Measurements from ENCODE around the gene UQCC2. TPM values are rescaled to one million over a fixed set of nuclear protein-coding genes. Genes with fewer than 3 reads are reported as not detected.

The UQCC2 gene
- total RNA-seq, 1 donor from 2014 or later, result 54.9 TPM

DNA sequence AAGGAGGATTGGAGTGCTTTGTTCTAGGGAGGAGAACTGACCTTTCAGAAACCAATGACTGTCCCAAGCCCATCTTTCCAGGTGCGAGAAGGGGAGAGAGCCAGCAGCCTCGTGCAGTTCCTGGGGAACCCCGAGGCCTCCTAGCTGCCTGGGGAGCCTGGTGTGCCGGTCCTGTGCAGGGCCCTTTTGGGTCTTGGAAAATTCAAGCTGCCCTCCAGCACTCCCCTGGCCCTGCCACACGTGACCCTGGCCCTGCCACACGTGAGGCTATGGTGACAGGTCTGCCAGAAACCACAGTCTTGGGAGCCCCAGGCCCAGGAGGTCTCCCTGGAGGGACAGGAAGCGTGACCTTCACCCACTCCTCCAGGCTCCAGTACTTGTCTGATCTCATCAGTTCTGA, 19.5 kb upstream of the UQCC2 start:
- peaks cover 3% of the 10 kb centered on the region for H3K27me3 Mint-ChIP-seq (ENCODE audit: unreplicated experiment)
- H3K36me3 Mint-ChIP-seq (ENCODE audit: low read depth, unreplicated experiment), result no peaks in the 10 kb centered on the region
- no peak overlapping the region for H3K4me3 Mint-ChIP-seq (ENCODE audit: unreplicated experiment)
- H3K27ac Mint-ChIP-seq (ENCODE audit: unreplicated experiment), result no peak overlapping the region
- TF ChIP-seq, protein P1, sequence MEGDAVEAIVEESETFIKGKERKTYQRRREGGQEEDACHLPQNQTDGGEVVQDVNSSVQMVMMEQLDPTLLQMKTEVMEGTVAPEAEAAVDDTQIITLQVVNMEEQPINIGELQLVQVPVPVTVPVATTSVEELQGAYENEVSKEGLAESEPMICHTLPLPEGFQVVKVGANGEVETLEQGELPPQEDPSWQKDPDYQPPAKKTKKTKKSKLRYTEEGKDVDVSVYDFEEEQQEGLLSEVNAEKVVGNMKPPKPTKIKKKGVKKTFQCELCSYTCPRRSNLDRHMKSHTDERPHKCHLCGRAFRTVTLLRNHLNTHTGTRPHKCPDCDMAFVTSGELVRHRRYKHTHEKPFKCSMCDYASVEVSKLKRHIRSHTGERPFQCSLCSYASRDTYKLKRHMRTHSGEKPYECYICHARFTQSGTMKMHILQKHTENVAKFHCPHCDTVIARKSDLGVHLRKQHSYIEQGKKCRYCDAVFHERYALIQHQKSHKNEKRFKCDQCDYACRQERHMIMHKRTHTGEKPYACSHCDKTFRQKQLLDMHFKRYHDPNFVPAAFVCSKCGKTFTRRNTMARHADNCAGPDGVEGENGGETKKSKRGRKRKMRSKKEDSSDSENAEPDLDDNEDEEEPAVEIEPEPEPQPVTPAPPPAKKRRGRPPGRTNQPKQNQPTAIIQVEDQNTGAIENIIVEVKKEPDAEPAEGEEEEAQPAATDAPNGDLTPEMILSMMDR (IDR thresholded peaks at IDR 0.05; ENCODE audit: unreplicated experiment), result no peak
- H3K9me3 Mint-ChIP-seq (ENCODE audit: unreplicated experiment), result no peaks in the 10 kb centered on the region
- DNase-seq (ENCODE audit: low spot score), result no peak
- no peaks in the 10 kb centered on the region for H3K4me1 Mint-ChIP-seq (ENCODE audit: unreplicated experiment)

DNA sequence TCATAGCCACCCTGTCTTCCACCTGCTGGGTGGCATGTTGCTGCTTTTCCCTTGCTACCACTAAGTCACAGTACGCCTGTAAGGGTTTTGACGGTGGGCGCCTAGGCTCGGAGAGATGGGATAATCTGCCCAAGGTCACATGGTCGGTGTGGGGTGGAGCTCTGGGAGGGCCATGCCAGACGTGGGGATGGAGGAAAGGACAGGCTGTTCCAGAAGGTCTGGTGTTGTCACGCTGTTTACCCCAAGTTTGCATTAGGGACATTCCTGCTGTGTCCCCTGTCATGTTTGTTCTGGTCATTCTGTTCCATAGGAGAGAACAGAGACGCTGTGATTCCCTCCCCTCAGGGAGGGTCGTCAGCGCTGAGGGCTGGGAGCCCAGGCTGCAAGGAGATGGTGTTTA, 19.1 kb upstream of the UQCC2 start:
- Mint-ChIP-seq H3K9me3 (ENCODE audit: unreplicated experiment) (no peaks in the 10 kb centered on the region), H3K27ac (ENCODE audit: unreplicated experiment) (no peak overlapping the region), H3K27me3 (ENCODE audit: unreplicated experiment) (peaks cover 3% of the 10 kb centered on the region), H3K36me3 (ENCODE audit: low read depth, unreplicated experiment) (no peaks in the 10 kb centered on the region), H3K4me3 (ENCODE audit: unreplicated experiment) (no peak overlapping the region), H3K4me1 (ENCODE audit: unreplicated experiment) (no peaks in the 10 kb centered on the region)
- TF ChIP-seq, protein P1 (IDR thresholded peaks at IDR 0.05; ENCODE audit: unreplicated experiment), result no peak
- no peak for DNase-seq (ENCODE audit: low spot score)

DNA sequence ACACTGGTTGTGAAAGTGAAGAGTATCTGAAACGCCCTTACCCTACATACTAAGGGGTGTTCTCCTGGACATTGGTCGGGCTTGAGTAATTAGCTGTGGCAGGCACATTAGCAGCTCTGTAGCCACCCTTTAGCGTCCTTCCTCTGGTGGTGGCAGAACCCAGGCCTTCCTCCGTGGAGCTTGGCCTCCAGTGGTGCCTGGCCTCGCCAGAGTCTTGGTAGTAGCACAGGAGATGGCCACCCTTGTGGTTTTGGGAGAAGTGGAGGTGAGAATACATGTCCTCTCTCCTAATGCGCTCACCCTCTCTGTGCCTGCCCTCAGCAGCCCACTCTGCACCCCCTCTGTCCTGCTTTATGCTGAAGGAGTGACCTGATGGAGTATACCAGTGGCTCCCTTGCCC, 17.6 kb upstream of the UQCC2 start:
- Mint-ChIP-seq H3K27ac (ENCODE audit: unreplicated experiment) (no peak overlapping the region), H3K36me3 (ENCODE audit: low read depth, unreplicated experiment) (no peaks in the 10 kb centered on the region), H3K9me3 (ENCODE audit: unreplicated experiment) (no peaks in the 10 kb centered on the region), H3K4me3 (ENCODE audit: unreplicated experiment) (no peak overlapping the region), H3K27me3 (ENCODE audit: unreplicated experiment) (peaks cover 3% of the 10 kb centered on the region), H3K4me1 (ENCODE audit: unreplicated experiment) (no peaks in the 10 kb centered on the region)
- no peak for DNase-seq (ENCODE audit: low spot score)
- TF ChIP-seq, protein P1 (IDR thresholded peaks at IDR 0.05; ENCODE audit: unreplicated experiment), result no peak

DNA sequence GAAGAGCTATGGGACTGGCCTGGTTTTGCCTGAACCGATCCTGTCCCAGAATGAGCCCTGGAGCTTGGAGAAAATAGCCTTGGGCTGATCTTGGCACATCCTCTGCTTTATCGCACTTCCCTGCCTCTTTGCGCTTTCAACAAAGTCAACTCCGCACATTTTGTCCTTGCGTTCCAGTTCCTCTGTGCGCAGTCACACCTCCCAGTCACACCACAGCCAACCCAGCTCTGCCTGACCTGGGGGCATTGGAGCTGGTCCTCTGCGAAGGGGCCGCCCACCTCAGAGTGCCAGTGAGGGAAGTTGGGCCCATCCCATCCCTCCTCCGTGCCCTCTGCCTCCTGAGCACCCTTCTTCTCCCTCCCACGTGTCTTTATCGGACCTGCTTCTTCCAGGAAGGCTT, 16.9 kb upstream of the UQCC2 start:
- DNase-seq (ENCODE audit: low spot score), result no peak
- Mint-ChIP-seq H3K27ac (ENCODE audit: unreplicated experiment) (no peak overlapping the region), H3K9me3 (ENCODE audit: unreplicated experiment) (no peaks in the 10 kb centered on the region), H3K4me3 (ENCODE audit: unreplicated experiment) (no peak overlapping the region), H3K4me1 (ENCODE audit: unreplicated experiment) (no peaks in the 10 kb centered on the region), H3K27me3 (ENCODE audit: unreplicated experiment) (peaks cover 3% of the 10 kb centered on the region), H3K36me3 (ENCODE audit: low read depth, unreplicated experiment) (no peaks in the 10 kb centered on the region)
- TF ChIP-seq, protein P1 (IDR thresholded peaks at IDR 0.05; ENCODE audit: unreplicated experiment), result no peak

DNA sequence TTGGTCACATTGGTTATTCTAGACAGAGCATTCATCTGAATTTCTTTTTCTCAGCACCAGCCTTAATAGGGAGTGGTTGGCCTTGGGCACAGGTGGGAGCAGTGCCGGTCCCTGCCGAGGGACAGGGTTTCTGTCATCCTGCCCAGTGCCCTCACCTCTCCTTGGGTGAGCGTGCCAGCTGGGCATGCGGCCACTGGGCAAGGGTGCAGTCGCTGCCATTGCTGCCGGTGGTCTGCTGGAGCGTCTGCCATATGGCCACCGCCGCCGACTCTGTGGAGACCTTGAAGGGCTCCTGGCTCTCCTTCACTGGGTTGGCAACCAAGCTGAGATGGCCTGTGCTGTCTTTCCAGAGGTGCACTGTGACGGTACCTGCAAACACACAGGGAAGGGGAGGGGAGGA, 16.4 kb upstream of the UQCC2 start:
- Mint-ChIP-seq H3K36me3 (ENCODE audit: low read depth, unreplicated experiment) (no peaks in the 10 kb centered on the region), H3K27ac (ENCODE audit: unreplicated experiment) (no peak overlapping the region), H3K4me3 (ENCODE audit: unreplicated experiment) (no peak overlapping the region), H3K9me3 (ENCODE audit: unreplicated experiment) (no peaks in the 10 kb centered on the region), H3K4me1 (ENCODE audit: unreplicated experiment) (no peaks in the 10 kb centered on the region), H3K27me3 (ENCODE audit: unreplicated experiment) (peaks cover 3% of the 10 kb centered on the region)
- no peak for DNase-seq (ENCODE audit: low spot score)
- TF ChIP-seq, protein P1 (IDR thresholded peaks at IDR 0.05; ENCODE audit: unreplicated experiment), result no peak

Measured in endothelial cell (in vitro differentiated cells).